Panc1 (cell line): ENCODE data around the gene NOC2L. TPM values are rescaled to one million over a fixed set of nuclear protein-coding genes. Genes with fewer than 3 reads are reported as not detected.
"Not testable (repeated sequence)": the region's sequence is repeated elsewhere in the genome, so short reads cannot be mapped to it uniquely, and the experiment has no call there.

ENCODE experiments used
- ATAC-seq: fragments of 200-7000 bp; cut with Tn5 transposase; 2 replicates; pipeline ENCODE4 v1.9.1; 2020; ENCODE audit warnings: mild to moderate bottlenecking, moderate library complexity
- BruUV-seq: library from RNA; stranded (reverse); fragments of 400-500 nt; replicated peaks from 2 replicates; lab custom pipeline; 2021; lab: Mats Ljungman, UMichigan
- CTCF ChIA-PET: fragments of 300-600 bp; sonication (Branson Sonifier 250); formaldehyde crosslinking; loops from one replicate; lab custom pipeline; 2022; ENCODE audit warnings: antibody characterized with exemption; lab: Charles Lee
- POLR2A ChIA-PET: fragments of 300-600 bp; sonication (Branson Sonifier 250); formaldehyde crosslinking; loops from one replicate; lab custom pipeline; 2022; ENCODE audit warnings: antibody characterized with exemption; lab: Charles Lee
- DNase-seq: peaks from one replicate; pipeline ENCODE4 v3.0.0-alpha.2; 2010; ENCODE audit warnings: low read depth, low spot score
- H3K27ac ChIP-seq: 2 replicates; pipeline ENCODE4 v1.5.1; 2011; ENCODE audit warnings: mild to moderate bottlenecking, low read length, inconsistent platforms
- H3K27me3 ChIP-seq: fragments of 200-500 bp; sonication (Bioruptor generic); 2 replicates; pipeline ENCODE4 v1.6.0; 2014; ENCODE audit warnings: low read length, inconsistent platforms; ENCODE audit not compliant: control insufficient read depth, insufficient read depth
- H3K36me3 ChIP-seq: fragments of 200-500 bp; sonication (Bioruptor generic); 2 replicates; pipeline ENCODE4 v1.5.1; 2014; ENCODE audit warnings: inconsistent platforms, mild to moderate bottlenecking, low read length, moderate library complexity; ENCODE audit not compliant: control insufficient read depth, insufficient read depth
- H3K4me1 ChIP-seq: 2 replicates; pipeline ENCODE4 v1.5.1; 2011; ENCODE audit warnings: inconsistent platforms, mild to moderate bottlenecking, low read length, moderate library complexity; ENCODE audit not compliant: control insufficient read depth, insufficient read depth
- H3K4me3 ChIP-seq, 2 experiments: 2 replicates each; pipeline ENCODE4 v1.5.1; 2011 to 2012; ENCODE audit warnings: low read depth in 2 of 2, low read length in 2 of 2, mild to moderate bottlenecking in 2 of 2, inconsistent platforms in 1 of 2, moderate library complexity in 1 of 2
- H3K9me3 ChIP-seq: fragments of 200-500 bp; sonication (Bioruptor generic); 2 replicates; pipeline ENCODE4 v1.5.1; 2014; ENCODE audit warnings: low read depth, mild to moderate bottlenecking, inconsistent platforms, low read length, moderate library complexity; ENCODE audit not compliant: control insufficient read depth, insufficient read depth
- CTCF ChIP-seq: fragments of 450-650 bp; IDR thresholded peaks from 2 replicates; pipeline ENCODE4 v1.5.1; 2017; ENCODE audit warnings: mild to moderate bottlenecking
- POLR2AphosphoS5 ChIP-seq: IDR thresholded peaks from 2 replicates; pipeline ENCODE4 v1.6.1; 2012; ENCODE audit warnings: mild to moderate bottlenecking, low read depth, low read length, moderate library complexity
- REST ChIP-seq, 2 experiments: IDR thresholded peaks; 2 replicates each; pipeline ENCODE4 v1.6.1; 2011 to 2012; ENCODE audit warnings: low read depth in 2 of 2, control low read depth in 1 of 2, low read length in 1 of 2, mild to moderate bottlenecking in 1 of 2, moderate library complexity in 1 of 2; ENCODE audit not compliant: insufficient read depth in 1 of 2
- SIN3A ChIP-seq: IDR thresholded peaks from 2 replicates; pipeline ENCODE4 v1.6.1; 2012; ENCODE audit warnings: low read depth, mild to moderate bottlenecking, low read length, moderate library complexity, borderline replicate concordance; ENCODE audit not compliant: insufficient read depth
- TCF7L2 ChIP-seq: IDR thresholded peaks from 2 replicates; pipeline ENCODE4 v1.6.1; 2011; ENCODE audit warnings: mild to moderate bottlenecking, low read depth, low read length, inconsistent platforms
- in situ Hi-C: cut with HindIII; loops from 2 replicates; pipeline ENCODE4 v1.10.0; 2016; ENCODE audit warnings: low sequenced_read_pairs, low pct_unique_long_range_greater_than_20kb
- intact Hi-C: fragments of 100-400 bp; cut with micrococcal nuclease; formaldehyde crosslinking; loops from one replicate; pipeline ENCODE4 v1.10.0; 2022; ENCODE audit not compliant: unreplicated experiment
- total RNA-seq: library from RNA; stranded (reverse); gene quantifications from one replicate; pipeline ENCODE4 v1.2.1, GENCODE V29; 2021; ENCODE audit not compliant: unreplicated experiment

Gene NOC2L
- total RNA-seq, 1 experiment from 2014 or later: 193 TPM

DNA sequence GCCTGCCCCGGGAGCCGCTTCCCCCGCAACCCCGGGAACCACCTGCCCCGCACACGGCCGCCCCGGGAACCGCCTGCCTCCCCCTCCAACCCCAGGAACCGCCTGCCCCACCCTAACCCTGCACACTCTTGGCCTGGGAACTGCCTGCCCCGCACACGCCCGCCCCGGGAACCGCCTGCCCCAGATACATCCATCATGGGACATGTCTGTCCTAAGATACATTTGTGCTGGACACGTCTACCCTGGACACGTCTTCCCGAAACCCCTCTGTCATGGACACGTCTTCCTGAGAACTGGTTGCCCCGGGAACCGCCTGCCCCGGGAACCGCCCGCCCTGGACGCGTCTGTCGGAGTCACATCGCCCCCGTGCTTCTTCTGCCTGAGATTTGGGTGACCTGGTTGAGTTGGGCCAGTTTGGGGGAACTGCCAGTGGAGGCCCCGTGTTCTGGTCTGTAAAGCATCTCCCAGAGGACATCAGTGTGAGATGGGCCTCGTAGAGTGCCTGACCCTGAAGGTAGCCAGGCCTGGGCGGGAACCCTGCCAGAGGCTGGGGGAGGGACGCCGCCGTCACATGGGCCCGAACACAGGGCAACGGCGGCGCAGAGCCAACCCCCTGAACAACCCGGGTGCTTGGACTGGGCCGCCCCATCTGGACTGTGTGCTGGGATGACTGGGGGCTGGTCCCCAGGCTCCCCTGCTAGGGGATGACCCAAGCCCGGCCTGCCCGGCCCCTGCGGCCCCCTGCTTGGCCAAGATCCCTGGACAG is 19.2 kb upstream of the NOC2L start:
- intact Hi-C loops: no loop called here

GRCh38 chr1:976791-977190 is 17.7 kb upstream of the NOC2L start:
- H3K27ac ChIP-seq, H3K27me3 ChIP-seq, ATAC-seq, intact Hi-C loops, H3K4me3 ChIP-seq, H3K36me3 ChIP-seq, DNase-seq, H3K9me3 ChIP-seq, in situ Hi-C loops, H3K4me1 ChIP-seq, BruUV-seq: not testable (repeated sequence)
- CTCF ChIA-PET: interaction anchor here (1.4 kb wide), 1 partner anchor 71 kb away, joined by 7 read pairs; no protein-coding TSS in a partner anchor
- POLR2A ChIA-PET: interaction anchor here (0.6 to 0.7 kb wide), 2 partner anchors 72 to 333 kb away, joined by 4 read pairs; no protein-coding TSS in a partner anchor

More for the DNA sequence above, 19.2 kb upstream of the NOC2L start:
- peaks cover 4% of the 10 kb centered on the region; the same call in 1 of the 2 replicates for H3K4me1 ChIP-seq
- ChIA-PET POLR2A (no interaction called here), CTCF (no interaction called here)
- DNase-seq (no peak), ATAC-seq (no peak)
- no peaks in the 10 kb centered on the region for H3K27me3 ChIP-seq
- in situ Hi-C loops: no loop called here
- H3K36me3 ChIP-seq: no peaks in the 10 kb centered on the region
- TF ChIP-seq REST (IDR thresholded peaks at IDR 0.05; ENCODE audit: insufficient read depth in 1 of 2, low read depth in 2 of 2, low read length in 1 of 2): no peak
- no peak for TF ChIP-seq CTCF
- TF ChIP-seq TCF7L2: no peak
- no peak for TF ChIP-seq POLR2AphosphoS5
- no peak for TF ChIP-seq SIN3A
- no peak overlapping the region for H3K4me3 ChIP-seq
- no peak overlapping the region for H3K27ac ChIP-seq
- no peaks in the 10 kb centered on the region for H3K9me3 ChIP-seq
- BruUV-seq: no TSS peak
